Measurements from ENCODE around the gene ROCK2.

Gene ROCK2

GRCh38 chr2:11296401-11296800, 48.0 kb downstream of the ROCK2 start:
- no peak for TF ChIP-seq TAF1 (IDR thresholded peaks at IDR 0.05; ENCODE audit: borderline replicate concordance, insufficient read depth, low read length)
- no peak for TF ChIP-seq FOXP2 (optimal IDR thresholded peaks at IDR 0.05; ENCODE audit: borderline replicate concordance, extremely low read depth, extremely low read length, insufficient read depth)
- no peak for TF ChIP-seq POLR2AphosphoS5 (IDR thresholded peaks at IDR 0.05; ENCODE audit: low read depth, low read length)
- TF ChIP-seq SIN3A (IDR thresholded peaks at IDR 0.05; ENCODE audit: borderline replicate concordance, insufficient read depth, low read length) = no peak
- no peak for TF ChIP-seq REST (IDR thresholded peaks at IDR 0.05; ENCODE audit: insufficient read depth in 1 of 2, low read depth in 2 of 2, low read length in 2 of 2)

- no peak for TF ChIP-seq POLR2AphosphoS5 (IDR thresholded peaks at IDR 0.05; ENCODE audit: low read depth, low read length)
- peak; percentile 29; the same call in 1 of the 2 replicates for TF ChIP-seq TAF1 (IDR thresholded peaks at IDR 0.05; ENCODE audit: borderline replicate concordance, insufficient read depth, low read length)
- TF ChIP-seq REST (IDR thresholded peaks at IDR 0.05; ENCODE audit: insufficient read depth in 1 of 2, low read depth in 2 of 2, low read length in 2 of 2) = peak in 1 of 2 experiments; percentile 71; a peak in 1 of 4 replicates
- 0 out of 2 replicates have a peak, but pooled peaks have one; percentile 44 for TF ChIP-seq SIN3A (IDR thresholded peaks at IDR 0.05; ENCODE audit: borderline replicate concordance, insufficient read depth, low read length)
- TF ChIP-seq FOXP2 (optimal IDR thresholded peaks at IDR 0.05; ENCODE audit: borderline replicate concordance, extremely low read depth, extremely low read length, insufficient read depth) = no peak
Observed at GRCh38 chr2:11292464-11293255, 51.8 kb downstream of the ROCK2 start.

- TF ChIP-seq POLR2AphosphoS5 (IDR thresholded peaks at IDR 0.05; ENCODE audit: low read depth, low read length) (no peak), SIN3A (IDR thresholded peaks at IDR 0.05; ENCODE audit: borderline replicate concordance, insufficient read depth, low read length) (no peak), REST (IDR thresholded peaks at IDR 0.05; ENCODE audit: insufficient read depth in 1 of 2, low read depth in 2 of 2, low read length in 2 of 2) (no peak), TAF1 (IDR thresholded peaks at IDR 0.05; ENCODE audit: borderline replicate concordance, insufficient read depth, low read length) (no peak), FOXP2 (optimal IDR thresholded peaks at IDR 0.05; ENCODE audit: borderline replicate concordance, extremely low read depth, extremely low read length, insufficient read depth) (no peak)
Observed at GRCh38 chr2:11290713-11291112, 53.7 kb downstream of the ROCK2 start.

DNA sequence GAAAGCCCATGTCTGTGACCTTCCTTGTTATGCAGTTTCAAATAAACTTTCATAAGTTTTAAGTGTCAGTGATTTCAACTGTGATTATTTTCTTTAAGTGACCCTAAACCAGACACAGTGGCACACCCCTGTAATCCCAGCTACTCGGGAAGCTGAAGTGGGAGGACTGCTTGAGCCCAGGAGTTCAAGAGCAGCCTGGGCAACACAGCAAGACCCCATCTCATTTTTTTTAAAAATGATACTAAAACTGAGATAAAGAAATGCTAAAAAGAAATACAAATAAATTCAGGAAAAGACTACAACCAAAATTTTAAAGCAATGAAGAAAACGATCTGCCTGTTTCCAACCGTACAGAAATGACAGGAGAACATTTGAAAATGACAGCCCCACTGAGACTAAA, 54.2 kb downstream of the ROCK2 start:
- no peak for TF ChIP-seq SIN3A (IDR thresholded peaks at IDR 0.05; ENCODE audit: borderline replicate concordance, insufficient read depth, low read length)
- no peak for TF ChIP-seq POLR2AphosphoS5 (IDR thresholded peaks at IDR 0.05; ENCODE audit: low read depth, low read length)
- TF ChIP-seq REST (IDR thresholded peaks at IDR 0.05; ENCODE audit: insufficient read depth in 1 of 2, low read depth in 2 of 2, low read length in 2 of 2) = no peak
- TF ChIP-seq FOXP2 (optimal IDR thresholded peaks at IDR 0.05; ENCODE audit: borderline replicate concordance, extremely low read depth, extremely low read length, insufficient read depth) = no peak
- no peak for TF ChIP-seq TAF1 (IDR thresholded peaks at IDR 0.05; ENCODE audit: borderline replicate concordance, insufficient read depth, low read length)

All from PFSK-1 (cell line).